ENCODE results near the gene UBL3. TPM values are rescaled to one million over a fixed set of nuclear protein-coding genes. Genes with fewer than 3 reads are reported as not detected.

The UBL3 gene
- total and polyA plus RNA-seq, 2 of the 8 experiments (the other 6 are each of a cell fraction or from before 2014, with no cell fraction given): 5.3 to 16.1 TPM

DNA sequence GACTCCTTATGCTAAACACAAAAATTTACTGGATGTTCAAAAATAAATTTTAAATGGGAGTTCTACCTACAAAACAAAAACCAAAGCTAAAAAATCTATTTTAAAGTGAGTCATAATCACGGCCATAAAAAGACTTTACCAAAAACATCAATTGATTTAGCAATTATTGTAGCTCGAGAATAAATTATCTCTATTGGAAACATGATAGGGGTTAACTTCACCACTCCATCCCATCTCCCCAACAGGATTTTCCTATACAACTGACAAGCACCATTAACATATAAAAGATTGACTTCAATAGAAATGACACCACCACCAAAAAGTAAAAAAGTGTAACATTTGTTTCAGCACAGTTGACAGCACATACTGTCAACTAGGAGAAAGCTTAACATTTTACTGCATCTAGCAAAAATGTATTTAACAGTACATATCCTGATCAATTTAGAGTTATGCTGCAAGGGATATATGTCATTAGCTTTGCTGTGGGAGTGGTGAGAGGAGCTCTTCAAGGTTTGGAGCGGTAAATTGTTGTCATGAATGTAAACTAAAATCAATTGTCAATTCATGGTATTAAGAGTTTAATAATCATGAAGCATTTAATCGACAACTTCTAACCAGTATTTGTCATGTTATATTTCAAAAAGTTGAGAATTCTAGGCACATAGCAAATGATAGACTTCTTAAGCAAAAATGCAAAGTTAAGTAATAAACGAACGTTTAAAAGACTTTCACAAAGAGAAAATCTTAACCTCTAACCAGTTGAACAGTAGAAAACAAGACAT lies 3.8 kb downstream of the UBL3 start (continued):
- TF ChIP-seq TBP (IDR thresholded peaks at IDR 0.05; ENCODE audit: low read depth, low read length): no peak
- no peak for TF ChIP-seq CBX8 (IDR thresholded peaks at IDR 0.05; ENCODE audit: borderline replicate concordance, low read depth, low read length)
- TF ChIP-seq TAF7 (optimal IDR thresholded peaks at IDR 0.05; ENCODE audit: borderline replicate concordance, low read depth, low read length): no peak
